H1 (cell line): ENCODE results near the gene TIMM10. TPM values are rescaled to one million over a fixed set of nuclear protein-coding genes. Genes with fewer than 3 reads are reported as not detected.

Experiments used
- CBX8 ChIP-seq: fragments of 300-800, 300-1000 bp; sonication (generic); IDR thresholded peaks from 2 replicates; pipeline ENCODE4 v1.7.1; 2016; ENCODE audit warnings: low read depth, low read length, borderline replicate concordance
- CHD1 ChIP-seq: IDR thresholded peaks from 2 replicates; pipeline ENCODE4 v1.6.1; 2012; ENCODE audit warnings: low read depth, low read length, improper control_type of control experiment
- EZH2 ChIP-seq: fragments of 200-600 bp; sonication (generic); IDR thresholded peaks from 2 replicates; pipeline ENCODE4 v1.7.1; 2012; ENCODE audit warnings: low read depth, mild to moderate bottlenecking, moderate library complexity, low read length, inconsistent platforms; ENCODE audit not compliant: severe bottlenecking
- JUND ChIP-seq: IDR thresholded peaks from 2 replicates; pipeline ENCODE4 v1.6.1; 2011; ENCODE audit warnings: mild to moderate bottlenecking, improper control_type of control experiment, low read length
- PHF8 ChIP-seq: fragments of 200-600 bp; sonication (generic); conservative IDR thresholded peaks from 2 replicates; pipeline ENCODE4 v1.7.1; 2012; ENCODE audit warnings: low read depth, mild to moderate bottlenecking, inconsistent platforms, low read length, moderate library complexity
- RAD21 ChIP-seq, 2 experiments: IDR thresholded peaks in 1 of 2; conservative IDR thresholded peaks in 1 of 2; 2 replicates each; pipeline ENCODE4 v1.6.1; 2011; ENCODE audit warnings: low read depth in 2 of 2, low read length in 2 of 2, improper control_type of control experiment in 1 of 2, inconsistent platforms in 1 of 2, mild to moderate bottlenecking in 1 of 2, moderate library complexity in 1 of 2
- RBBP5 ChIP-seq: IDR thresholded peaks from 2 replicates; pipeline ENCODE4 v1.7.1; 2012; ENCODE audit warnings: low read depth, mild to moderate bottlenecking, inconsistent platforms, low read length, moderate library complexity, borderline replicate concordance
- SIN3A ChIP-seq, 2 experiments: IDR thresholded peaks in 1 of 2; conservative IDR thresholded peaks in 1 of 2; 2 replicates each; pipeline ENCODE4 v1.6.1; 2011 to 2012; ENCODE audit warnings: low read length in 2 of 2, improper control_type of control experiment in 1 of 2, low read depth in 1 of 2, mild to moderate bottlenecking in 1 of 2
- SP4 ChIP-seq: IDR thresholded peaks from 2 replicates; pipeline ENCODE4 v1.6.1; 2012; ENCODE audit warnings: low read length, inconsistent platforms
- SRF ChIP-seq: IDR thresholded peaks from 2 replicates; pipeline ENCODE4 v1.6.1; 2011; ENCODE audit warnings: mild to moderate bottlenecking, low read depth, low read length, moderate library complexity
- polyA plus RNA-seq, 7 experiments: library from polyadenylated mRNA; depleted of rRNA in 3 of 7; stranded (reverse) in 5 of 7; unstranded in 2 of 7; fragments of >200 nt in 5 of 7; fragments of 200-250 nt in 2 of 7; gene quantifications; 1 replicate in 5 of 7; 2 replicates in 1 of 7; 4 replicates in 1 of 7; pipeline versions ENCODE4 v1.2.1 to v1.2.3, GENCODE V29; 2011 to 2013; ENCODE audit warnings: missing spikeins in 2 of 7, mixed read lengths in 2 of 7
- total RNA-seq: library from RNA; stranded (reverse); fragmentation: NEBNext Ultra II Directional; extraction: Animal tissue kit (Norgen Biotek cat#: 25700); gene quantifications from 2 replicates; pipeline ENCODE4 v1.2.1, GENCODE V29; 2021
- TF ChIP-seq, protein P1 (sequence below): IDR thresholded peaks from 2 replicates; pipeline ENCODE4 v1.6.1; 2011; ENCODE audit warnings: low read length, improper control_type of control experiment

TIMM10 gene
- total and polyA plus RNA-seq, 2 of the 8 experiments (the other 6 are each of a cell fraction or from before 2014, with no cell fraction given) = 117 to 227 TPM

DNA sequence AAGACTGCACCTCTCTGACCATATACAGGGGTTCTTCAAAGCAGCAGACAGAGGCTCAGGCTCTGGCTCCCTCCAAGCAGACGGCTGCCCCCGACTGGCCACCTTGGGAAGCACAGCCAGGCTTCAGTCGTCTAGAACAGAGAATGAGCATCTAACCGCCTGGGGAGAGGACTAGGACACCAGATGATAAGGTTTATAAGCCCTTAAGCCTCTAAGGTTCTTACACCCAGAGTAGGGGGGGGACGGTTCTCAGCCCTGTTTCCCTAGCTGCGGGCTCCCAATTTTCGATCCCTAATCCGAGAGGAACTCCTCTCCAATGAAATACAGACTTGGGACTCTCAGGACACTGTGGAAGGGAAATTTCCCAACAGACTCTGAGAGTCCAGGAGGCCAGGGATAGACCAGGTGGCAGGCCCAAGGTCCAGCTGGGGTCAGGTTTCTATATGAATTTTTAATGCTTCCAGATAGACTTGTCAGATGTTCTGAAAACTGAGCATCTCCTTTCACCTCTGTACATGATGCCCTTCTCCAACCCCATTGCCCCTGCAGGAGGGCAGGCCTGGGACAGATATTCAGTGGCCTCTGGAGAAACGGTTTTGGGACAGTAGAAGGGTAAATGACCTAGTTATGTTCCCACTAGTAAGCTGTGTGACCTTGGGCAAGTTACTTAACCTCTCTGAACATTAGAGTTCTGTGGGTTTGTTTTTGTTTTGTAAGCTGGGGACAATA lies 50.0 kb downstream of the TIMM10 start (continued):
- TF ChIP-seq RAD21 (IDR thresholded peaks at IDR 0.05 in 1 of 2, conservative IDR thresholded peaks at IDR 0.05 in 1 of 2; ENCODE audit: low read depth in 2 of 2, low read length in 2 of 2) (peak; percentile 61 to 75), PHF8 (no peak), JUND (no peak), SRF (peak; percentile 24; the same call in 1 of the 2 replicates), CHD1 (no peak), SP4 (no peak), RBBP5 (no peak), CBX8 (no peak), EZH2 (no peak), SIN3A (conservative IDR thresholded peaks at IDR 0.05 in 1 of 2, IDR thresholded peaks at IDR 0.05 in 1 of 2; ENCODE audit: low read depth in 1 of 2, low read length in 2 of 2) (0 out of 4 replicates have a peak, but pooled peaks of 1 of the 2 experiments have one; percentile 19)
- TF ChIP-seq, protein P1, sequence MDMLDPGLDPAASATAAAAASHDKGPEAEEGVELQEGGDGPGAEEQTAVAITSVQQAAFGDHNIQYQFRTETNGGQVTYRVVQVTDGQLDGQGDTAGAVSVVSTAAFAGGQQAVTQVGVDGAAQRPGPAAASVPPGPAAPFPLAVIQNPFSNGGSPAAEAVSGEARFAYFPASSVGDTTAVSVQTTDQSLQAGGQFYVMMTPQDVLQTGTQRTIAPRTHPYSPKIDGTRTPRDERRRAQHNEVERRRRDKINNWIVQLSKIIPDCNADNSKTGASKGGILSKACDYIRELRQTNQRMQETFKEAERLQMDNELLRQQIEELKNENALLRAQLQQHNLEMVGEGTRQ = no peak
